ENCODE measurements around the gene HECW1.

GRCh38 chr7:43384616-43385308 lies 272.3 kb downstream of the HECW1 start:
- no peak for TF ChIP-seq EGR1 (IDR thresholded peaks at IDR 0.05)
- no peak for TF ChIP-seq CREB1 (IDR thresholded peaks at IDR 0.05; ENCODE audit: low read depth)
- no peak for TF ChIP-seq YY1 (IDR thresholded peaks at IDR 0.05; ENCODE audit: low read depth)
- no peak for TF ChIP-seq TEAD4 (IDR thresholded peaks at IDR 0.05)
- TF ChIP-seq EP300 (IDR thresholded peaks at IDR 0.05; ENCODE audit: borderline replicate concordance) = no peak
- no peak for TF ChIP-seq TAF1 (IDR thresholded peaks at IDR 0.05; ENCODE audit: low read depth)
- TF ChIP-seq NFIC (IDR thresholded peaks at IDR 0.05) = no peak
- TF ChIP-seq CEBPB (IDR thresholded peaks at IDR 0.05) = no peak
- no peak for TF ChIP-seq MAX (IDR thresholded peaks at IDR 0.05)
- no peak for TF ChIP-seq REST (IDR thresholded peaks at IDR 0.05; ENCODE audit: low read depth)
- no peak for TF ChIP-seq RAD21 (IDR thresholded peaks at IDR 0.05; ENCODE audit: low read depth)
- TF ChIP-seq, protein P1, sequence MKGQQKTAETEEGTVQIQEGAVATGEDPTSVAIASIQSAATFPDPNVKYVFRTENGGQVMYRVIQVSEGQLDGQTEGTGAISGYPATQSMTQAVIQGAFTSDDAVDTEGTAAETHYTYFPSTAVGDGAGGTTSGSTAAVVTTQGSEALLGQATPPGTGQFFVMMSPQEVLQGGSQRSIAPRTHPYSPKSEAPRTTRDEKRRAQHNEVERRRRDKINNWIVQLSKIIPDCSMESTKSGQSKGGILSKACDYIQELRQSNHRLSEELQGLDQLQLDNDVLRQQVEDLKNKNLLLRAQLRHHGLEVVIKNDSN (IDR thresholded peaks at IDR 0.05) = no peak
